ENCODE data around the gene SLC44A4. TPM values are rescaled to one million over a fixed set of nuclear protein-coding genes. Genes with fewer than 3 reads are reported as not detected.

Gene SLC44A4
- total and polyA plus RNA-seq, 9 of the 15 experiments (the other 6 are each of a cell fraction or from before 2014, with no cell fraction given): 7.9 to 18.6 (median 11.2) TPM

DNA sequence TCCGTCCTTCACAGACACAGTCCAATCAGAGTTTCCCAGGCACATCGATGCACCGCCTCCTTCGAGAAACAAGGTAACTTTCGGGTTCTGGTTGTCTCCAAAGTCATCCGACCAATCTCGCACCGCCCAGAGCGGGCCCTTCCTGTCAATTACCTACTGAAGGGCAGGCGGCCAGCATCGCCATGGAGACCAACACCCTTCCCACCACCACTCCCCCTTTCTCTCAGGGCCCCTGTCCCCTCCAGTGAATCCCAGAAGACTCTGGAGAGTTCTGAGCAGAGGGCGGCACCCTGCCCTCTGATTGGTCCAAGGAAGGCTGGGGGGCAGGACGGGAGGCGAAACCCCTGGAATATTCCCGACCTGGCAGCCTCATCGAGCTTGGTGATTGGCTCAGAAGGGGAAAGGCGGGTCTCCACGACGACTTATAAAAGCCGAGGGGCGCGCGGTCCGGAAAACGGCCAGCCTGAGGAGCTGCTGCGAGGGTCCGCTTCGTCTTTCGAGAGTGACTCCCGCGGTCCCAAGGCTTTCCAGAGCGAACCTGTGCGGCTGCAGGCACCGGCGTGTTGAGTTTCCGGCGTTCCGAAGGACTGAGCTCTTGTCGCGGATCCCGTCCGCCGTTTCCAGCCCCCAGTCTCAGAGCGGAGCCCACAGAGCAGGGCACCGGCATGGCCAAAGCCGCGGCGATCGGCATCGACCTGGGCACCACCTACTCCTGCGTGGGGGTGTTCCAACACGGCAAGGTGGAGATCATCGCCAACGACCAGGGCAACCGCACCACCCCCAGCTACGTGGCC lies 51.3 kb downstream of the SLC44A4 start, which contains the start of gene HSPA1B (continued):
- TF ChIP-seq ZNF274 (IDR thresholded peaks at IDR 0.05; ENCODE audit: borderline replicate concordance, low read depth, low read length) (no peak), PHF8 (IDR thresholded peaks at IDR 0.05; ENCODE audit: borderline replicate concordance, low read length) (peak; percentile 60), SIRT6 (IDR thresholded peaks at IDR 0.05; ENCODE audit: low read depth, low read length) (no peak), POLR2B (IDR thresholded peaks at IDR 0.05; ENCODE audit: low read depth, partially characterized antibody) (peak; percentile 100), ZNF76 (CRISPR knock-in tag; IDR thresholded peaks at IDR 0.05; ENCODE audit: borderline replicate concordance) (peak; percentile 87; the same call in 1 of the 2 replicates), GTF2E2 (tag; IDR thresholded peaks at IDR 0.05) (peak; percentile 96; the same call in 1 of the 2 replicates), TCFL5 (CRISPR knock-in tag; conservative IDR thresholded peaks at IDR 0.05) (no peak), FOXP1 (CRISPR knock-in tag; IDR thresholded peaks at IDR 0.05) (peak; percentile 97), WHSC1 (IDR thresholded peaks at IDR 0.05; ENCODE audit: low read length) (no peak)
- TF ChIP-seq, protein P1, sequence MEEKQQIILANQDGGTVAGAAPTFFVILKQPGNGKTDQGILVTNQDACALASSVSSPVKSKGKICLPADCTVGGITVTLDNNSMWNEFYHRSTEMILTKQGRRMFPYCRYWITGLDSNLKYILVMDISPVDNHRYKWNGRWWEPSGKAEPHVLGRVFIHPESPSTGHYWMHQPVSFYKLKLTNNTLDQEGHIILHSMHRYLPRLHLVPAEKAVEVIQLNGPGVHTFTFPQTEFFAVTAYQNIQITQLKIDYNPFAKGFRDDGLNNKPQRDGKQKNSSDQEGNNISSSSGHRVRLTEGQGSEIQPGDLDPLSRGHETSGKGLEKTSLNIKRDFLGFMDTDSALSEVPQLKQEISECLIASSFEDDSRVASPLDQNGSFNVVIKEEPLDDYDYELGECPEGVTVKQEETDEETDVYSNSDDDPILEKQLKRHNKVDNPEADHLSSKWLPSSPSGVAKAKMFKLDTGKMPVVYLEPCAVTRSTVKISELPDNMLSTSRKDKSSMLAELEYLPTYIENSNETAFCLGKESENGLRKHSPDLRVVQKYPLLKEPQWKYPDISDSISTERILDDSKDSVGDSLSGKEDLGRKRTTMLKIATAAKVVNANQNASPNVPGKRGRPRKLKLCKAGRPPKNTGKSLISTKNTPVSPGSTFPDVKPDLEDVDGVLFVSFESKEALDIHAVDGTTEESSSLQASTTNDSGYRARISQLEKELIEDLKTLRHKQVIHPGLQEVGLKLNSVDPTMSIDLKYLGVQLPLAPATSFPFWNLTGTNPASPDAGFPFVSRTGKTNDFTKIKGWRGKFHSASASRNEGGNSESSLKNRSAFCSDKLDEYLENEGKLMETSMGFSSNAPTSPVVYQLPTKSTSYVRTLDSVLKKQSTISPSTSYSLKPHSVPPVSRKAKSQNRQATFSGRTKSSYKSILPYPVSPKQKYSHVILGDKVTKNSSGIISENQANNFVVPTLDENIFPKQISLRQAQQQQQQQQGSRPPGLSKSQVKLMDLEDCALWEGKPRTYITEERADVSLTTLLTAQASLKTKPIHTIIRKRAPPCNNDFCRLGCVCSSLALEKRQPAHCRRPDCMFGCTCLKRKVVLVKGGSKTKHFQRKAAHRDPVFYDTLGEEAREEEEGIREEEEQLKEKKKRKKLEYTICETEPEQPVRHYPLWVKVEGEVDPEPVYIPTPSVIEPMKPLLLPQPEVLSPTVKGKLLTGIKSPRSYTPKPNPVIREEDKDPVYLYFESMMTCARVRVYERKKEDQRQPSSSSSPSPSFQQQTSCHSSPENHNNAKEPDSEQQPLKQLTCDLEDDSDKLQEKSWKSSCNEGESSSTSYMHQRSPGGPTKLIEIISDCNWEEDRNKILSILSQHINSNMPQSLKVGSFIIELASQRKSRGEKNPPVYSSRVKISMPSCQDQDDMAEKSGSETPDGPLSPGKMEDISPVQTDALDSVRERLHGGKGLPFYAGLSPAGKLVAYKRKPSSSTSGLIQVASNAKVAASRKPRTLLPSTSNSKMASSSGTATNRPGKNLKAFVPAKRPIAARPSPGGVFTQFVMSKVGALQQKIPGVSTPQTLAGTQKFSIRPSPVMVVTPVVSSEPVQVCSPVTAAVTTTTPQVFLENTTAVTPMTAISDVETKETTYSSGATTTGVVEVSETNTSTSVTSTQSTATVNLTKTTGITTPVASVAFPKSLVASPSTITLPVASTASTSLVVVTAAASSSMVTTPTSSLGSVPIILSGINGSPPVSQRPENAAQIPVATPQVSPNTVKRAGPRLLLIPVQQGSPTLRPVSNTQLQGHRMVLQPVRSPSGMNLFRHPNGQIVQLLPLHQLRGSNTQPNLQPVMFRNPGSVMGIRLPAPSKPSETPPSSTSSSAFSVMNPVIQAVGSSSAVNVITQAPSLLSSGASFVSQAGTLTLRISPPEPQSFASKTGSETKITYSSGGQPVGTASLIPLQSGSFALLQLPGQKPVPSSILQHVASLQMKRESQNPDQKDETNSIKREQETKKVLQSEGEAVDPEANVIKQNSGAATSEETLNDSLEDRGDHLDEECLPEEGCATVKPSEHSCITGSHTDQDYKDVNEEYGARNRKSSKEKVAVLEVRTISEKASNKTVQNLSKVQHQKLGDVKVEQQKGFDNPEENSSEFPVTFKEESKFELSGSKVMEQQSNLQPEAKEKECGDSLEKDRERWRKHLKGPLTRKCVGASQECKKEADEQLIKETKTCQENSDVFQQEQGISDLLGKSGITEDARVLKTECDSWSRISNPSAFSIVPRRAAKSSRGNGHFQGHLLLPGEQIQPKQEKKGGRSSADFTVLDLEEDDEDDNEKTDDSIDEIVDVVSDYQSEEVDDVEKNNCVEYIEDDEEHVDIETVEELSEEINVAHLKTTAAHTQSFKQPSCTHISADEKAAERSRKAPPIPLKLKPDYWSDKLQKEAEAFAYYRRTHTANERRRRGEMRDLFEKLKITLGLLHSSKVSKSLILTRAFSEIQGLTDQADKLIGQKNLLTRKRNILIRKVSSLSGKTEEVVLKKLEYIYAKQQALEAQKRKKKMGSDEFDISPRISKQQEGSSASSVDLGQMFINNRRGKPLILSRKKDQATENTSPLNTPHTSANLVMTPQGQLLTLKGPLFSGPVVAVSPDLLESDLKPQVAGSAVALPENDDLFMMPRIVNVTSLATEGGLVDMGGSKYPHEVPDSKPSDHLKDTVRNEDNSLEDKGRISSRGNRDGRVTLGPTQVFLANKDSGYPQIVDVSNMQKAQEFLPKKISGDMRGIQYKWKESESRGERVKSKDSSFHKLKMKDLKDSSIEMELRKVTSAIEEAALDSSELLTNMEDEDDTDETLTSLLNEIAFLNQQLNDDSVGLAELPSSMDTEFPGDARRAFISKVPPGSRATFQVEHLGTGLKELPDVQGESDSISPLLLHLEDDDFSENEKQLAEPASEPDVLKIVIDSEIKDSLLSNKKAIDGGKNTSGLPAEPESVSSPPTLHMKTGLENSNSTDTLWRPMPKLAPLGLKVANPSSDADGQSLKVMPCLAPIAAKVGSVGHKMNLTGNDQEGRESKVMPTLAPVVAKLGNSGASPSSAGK (IDR thresholded peaks at IDR 0.05): no peak
